Mesodermal cell (in vitro differentiated cells): ENCODE measurements around the gene DGKB.

Experiments used
- H3K27ac ChIP-seq: 2 replicates; pipeline ENCODE4 v1.7.0; 2013; ENCODE audit warnings: mild to moderate bottlenecking, low read depth, low read length, moderate library complexity; ENCODE audit not compliant: severe bottlenecking
- H3K36me3 ChIP-seq: 2 replicates; pipeline ENCODE4 v1.7.1; 2013; ENCODE audit warnings: mild to moderate bottlenecking, low read length, moderate library complexity; ENCODE audit not compliant: control insufficient read depth, insufficient read depth
- H3K4me1 ChIP-seq: one replicate; pipeline ENCODE4 v1.7.1; 2013; ENCODE audit warnings: mild to moderate bottlenecking, low read length; ENCODE audit not compliant: insufficient read depth, control insufficient read depth, poor library complexity, severe bottlenecking
- H3K4me3 ChIP-seq: 2 replicates; pipeline ENCODE4 v1.7.0; 2013; ENCODE audit warnings: low read length, control low read depth, mild to moderate bottlenecking; ENCODE audit not compliant: insufficient read depth, poor library complexity, severe bottlenecking; ENCODE audit errors: extremely low read depth
- H3K9me3 ChIP-seq: 2 replicates; pipeline ENCODE4 v1.7.1; 2013; ENCODE audit warnings: mild to moderate bottlenecking, low read length, moderate library complexity; ENCODE audit not compliant: control insufficient read depth
- WGBS, 2 experiments: methylation state at CpG; one replicate each; pipeline ENCODE4 v1.1.5; 2013; ENCODE audit warnings: missing lambda C conversion rate in 2 of 2; ENCODE audit not compliant: insufficient coverage in 2 of 2; 5-methylcytosine and 5-hydroxymethylcytosine counted together

The DGKB gene

DNA sequence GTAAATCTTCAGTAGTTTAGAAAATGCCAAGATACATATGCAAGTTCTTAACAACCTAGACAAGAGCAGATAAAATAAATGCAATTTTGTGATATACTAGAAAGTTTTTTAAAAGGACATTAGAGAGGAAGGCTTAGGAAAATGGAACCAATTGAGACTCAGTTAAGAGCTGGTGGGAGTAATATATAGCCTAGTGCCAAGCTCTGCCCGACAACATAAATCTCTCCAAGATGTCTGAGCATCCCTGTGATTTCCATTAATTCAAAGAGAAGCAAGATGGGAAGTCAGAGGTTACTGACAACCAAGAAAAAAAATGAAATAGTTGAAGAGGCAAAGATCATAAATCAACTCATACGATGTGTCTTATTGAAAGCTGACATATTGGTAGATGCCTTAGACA is 74.5 kb downstream of the DGKB start:
- 100% methylated on average over 1 of the region's 2 CpGs for WGBS, 2 experiments
- Histone ChIP-seq H3K27ac (no peak overlapping the region), H3K4me3 (no peak overlapping the region), H3K9me3 (no peaks in the 10 kb centered on the region), H3K36me3 (no peaks in the 10 kb centered on the region), H3K4me1 (no peaks in the 10 kb centered on the region)

DNA sequence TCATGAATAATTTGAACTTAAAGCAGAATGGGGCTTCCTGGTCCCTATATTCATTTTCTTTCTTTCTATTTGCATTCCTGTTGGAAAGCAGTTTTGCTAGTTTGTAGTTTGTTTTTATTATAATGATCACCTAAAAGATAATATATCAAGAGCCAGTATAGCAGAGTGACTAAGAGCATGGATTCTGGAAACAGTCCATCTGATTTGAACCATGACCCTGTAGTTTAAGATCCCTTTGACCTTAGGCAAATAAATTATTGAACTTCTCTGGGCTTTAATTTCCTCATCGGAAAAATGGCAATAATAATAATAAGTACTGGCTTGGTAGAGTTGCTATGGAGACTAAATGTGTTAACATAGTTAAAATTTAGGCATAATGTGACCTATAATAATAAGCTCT is 76.1 kb downstream of the DGKB start:
- H3K4me3 ChIP-seq: no peak overlapping the region
- H3K36me3 ChIP-seq: no peaks in the 10 kb centered on the region
- no peaks in the 10 kb centered on the region for H3K4me1 ChIP-seq
- H3K27ac ChIP-seq: no peak overlapping the region
- no peaks in the 10 kb centered on the region for H3K9me3 ChIP-seq
- no CpG with 5 or more reads among the region's 1 CpG for WGBS, 2 experiments

DNA sequence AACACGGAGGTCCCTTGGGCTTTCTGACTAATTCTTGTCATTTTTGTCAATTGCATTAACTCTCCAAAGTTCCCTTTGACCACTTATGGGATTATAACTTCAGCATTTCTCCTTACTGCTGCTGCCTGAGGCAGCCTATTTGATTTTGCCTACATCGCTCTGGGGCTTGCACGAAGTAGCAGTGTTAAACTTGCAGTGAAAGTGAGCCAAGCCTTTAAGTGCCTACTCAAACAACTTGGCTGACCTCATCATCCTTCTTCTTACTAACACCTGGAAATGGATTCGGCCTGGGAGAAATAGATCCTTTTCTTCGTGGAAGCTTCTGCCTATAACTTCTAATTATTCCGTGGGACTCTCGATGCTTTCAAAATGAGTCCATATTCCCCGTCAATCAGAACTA is 76.6 kb downstream of the DGKB start:
- 83 to 91% methylated on average over 7 to 8 of the region's 8 CpGs for WGBS, 2 experiments
- Histone ChIP-seq H3K4me3 (no peak overlapping the region), H3K9me3 (no peaks in the 10 kb centered on the region), H3K4me1 (no peaks in the 10 kb centered on the region), H3K27ac (no peak overlapping the region), H3K36me3 (no peaks in the 10 kb centered on the region)

DNA sequence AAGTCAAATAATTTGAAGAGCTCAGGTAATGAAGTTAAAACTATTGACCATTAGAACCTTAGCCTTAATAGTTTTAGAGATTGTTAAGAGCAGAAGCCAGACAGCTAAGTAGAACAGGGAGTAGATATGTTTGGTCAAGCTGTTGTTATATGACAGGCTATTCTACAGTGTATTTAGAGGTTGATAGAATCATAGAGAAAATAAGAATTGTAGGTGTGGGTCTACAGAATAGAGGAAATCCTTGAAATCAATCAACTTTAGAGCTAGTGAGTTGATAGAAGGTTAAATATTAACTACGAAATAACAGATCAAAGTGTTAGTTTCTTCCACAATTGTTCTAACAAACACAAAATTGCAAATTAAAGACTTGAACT is 80.1 kb downstream of the DGKB start:
- WGBS, 2 experiments: no CpG with 5 or more reads among the region's 1 CpG
- H3K27ac ChIP-seq: no peak overlapping the region
- H3K36me3 ChIP-seq: no peaks in the 10 kb centered on the region
- H3K4me3 ChIP-seq: no peak overlapping the region
- no peaks in the 10 kb centered on the region for H3K4me1 ChIP-seq
- H3K9me3 ChIP-seq: no peaks in the 10 kb centered on the region

DNA sequence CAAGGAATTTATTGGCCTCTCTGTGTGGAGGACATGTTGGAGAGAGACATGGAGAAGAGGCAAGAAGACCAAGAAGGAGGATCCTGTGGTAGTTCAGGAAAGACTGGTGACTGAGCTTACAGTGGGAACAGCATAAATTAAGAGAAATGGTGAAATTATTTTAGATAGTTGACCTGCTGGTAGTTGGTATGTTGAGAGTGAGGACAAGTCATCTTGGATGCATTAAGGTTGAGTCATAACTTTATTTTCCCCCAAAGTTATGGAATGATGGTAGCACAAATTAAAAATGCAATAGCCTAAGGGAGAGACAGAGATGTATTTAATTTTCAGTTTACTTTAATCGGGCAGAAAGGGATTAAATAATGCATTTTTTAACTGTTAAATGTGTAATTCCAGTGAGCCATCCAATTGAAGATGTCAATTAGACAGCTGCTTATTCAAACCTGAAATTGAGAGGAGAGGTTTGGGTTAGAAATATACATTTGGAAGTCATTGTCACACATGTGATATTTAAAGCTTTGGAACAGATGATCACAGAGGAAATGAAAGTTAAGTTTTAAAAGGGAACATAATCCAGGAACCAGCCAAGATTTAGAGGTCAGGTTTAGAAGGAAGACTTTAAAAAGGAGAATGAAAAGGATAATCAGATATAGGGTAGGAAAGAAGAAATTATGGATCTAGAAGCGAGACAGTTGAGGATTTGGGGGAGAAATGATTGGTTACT is 80.6 kb downstream of the DGKB start:
- no peaks in the 10 kb centered on the region for H3K4me1 ChIP-seq
- H3K27ac ChIP-seq: no peak overlapping the region
- H3K9me3 ChIP-seq: no peaks in the 10 kb centered on the region
- no peaks in the 10 kb centered on the region for H3K36me3 ChIP-seq
- 92 to 100% methylated on average over 2 of the region's 2 CpGs for WGBS, 2 experiments
- H3K4me3 ChIP-seq: no peak overlapping the region

DNA sequence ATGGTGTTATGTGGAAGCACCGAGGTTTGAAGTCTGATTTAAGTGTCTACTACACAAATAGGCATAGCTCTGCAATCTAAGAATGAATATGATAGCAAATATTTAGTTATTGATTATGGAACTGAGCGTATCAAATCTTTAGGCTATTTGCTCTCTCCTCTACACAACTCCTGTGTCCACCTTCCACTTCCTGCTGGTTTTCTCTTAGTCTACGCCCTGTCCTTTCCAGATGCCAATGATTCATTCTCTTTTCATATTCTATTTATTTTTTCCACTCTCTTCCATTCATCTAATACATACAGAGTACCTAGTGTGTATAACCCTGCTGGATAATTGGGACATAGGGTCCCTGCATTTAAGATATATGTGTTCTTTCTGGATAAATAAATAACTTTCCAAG is 83.7 kb downstream of the DGKB start:
- H3K27ac ChIP-seq: no peak overlapping the region
- H3K4me3 ChIP-seq: no peak overlapping the region
- no peaks in the 10 kb centered on the region for H3K36me3 ChIP-seq
- H3K4me1 ChIP-seq: no peaks in the 10 kb centered on the region
- H3K9me3 ChIP-seq: no peaks in the 10 kb centered on the region
- 85% methylated on average over 2 of the region's 3 CpGs; no CpG with 5 or more reads in 1 of the 2 experiments for WGBS, 2 experiments

DNA sequence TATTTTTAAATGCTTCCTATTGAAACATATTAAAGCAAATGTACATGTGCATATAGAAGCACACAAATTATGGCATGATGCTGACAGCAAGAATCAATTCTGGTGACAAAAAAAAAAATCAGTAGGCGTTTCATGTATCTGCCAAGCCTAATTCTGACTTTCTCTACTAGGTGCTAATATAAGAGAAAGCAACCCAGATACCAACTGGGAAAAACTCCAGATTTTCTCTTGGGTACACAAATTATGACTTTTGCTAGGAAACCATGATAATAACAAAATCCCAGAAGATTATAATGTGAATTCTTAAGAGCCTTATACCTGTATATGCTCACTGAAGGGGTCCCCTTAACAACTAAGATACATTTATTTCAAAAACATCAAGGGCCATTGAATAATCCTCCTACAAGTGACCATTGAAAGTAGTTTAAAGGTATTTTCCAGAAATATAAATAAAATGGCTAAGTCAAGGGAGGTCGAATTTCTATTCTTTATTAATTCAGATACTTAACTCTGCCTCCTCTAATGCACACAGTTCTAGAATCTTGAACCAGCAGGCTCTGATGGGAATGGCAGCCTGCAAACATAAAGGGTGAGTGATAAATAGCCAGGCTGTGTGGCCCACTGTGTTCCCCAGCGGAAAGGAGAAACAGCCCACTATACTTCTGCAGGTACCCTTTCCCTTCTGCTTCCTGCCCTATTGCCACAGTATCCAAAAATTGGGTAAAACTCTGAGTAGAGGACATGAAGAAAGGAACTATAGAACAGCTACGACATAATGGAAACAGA is 84.5 kb downstream of the DGKB start:
- 100% methylated on average over 1 of the region's 4 CpGs; no CpG with 5 or more reads in 1 of the 2 experiments for WGBS, 2 experiments
- H3K4me1 ChIP-seq: no peaks in the 10 kb centered on the region
- no peak overlapping the region for H3K4me3 ChIP-seq
- H3K9me3 ChIP-seq: no peaks in the 10 kb centered on the region
- no peaks in the 10 kb centered on the region for H3K36me3 ChIP-seq
- H3K27ac ChIP-seq: no peak overlapping the region

DNA sequence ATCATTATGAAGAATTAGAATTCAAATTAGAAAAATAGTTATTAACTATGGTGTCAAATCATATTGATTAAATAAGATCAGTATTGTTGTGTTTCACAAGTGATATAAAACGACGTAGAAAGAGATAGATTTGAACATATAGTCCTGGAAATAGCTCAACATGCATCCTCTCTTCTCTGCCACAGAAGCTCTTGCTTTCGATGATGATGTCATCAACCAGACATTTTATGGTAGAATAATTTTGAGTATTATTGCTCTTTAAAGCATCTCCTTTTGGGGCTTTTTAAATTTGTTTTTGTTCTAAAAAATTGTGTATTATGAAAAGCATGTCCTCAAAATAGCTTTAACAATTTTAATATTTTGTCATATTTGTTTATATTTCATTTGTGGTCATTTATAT is 95.0 kb downstream of the DGKB start:
- Histone ChIP-seq H3K9me3 (no peaks in the 10 kb centered on the region), H3K4me3 (no peak overlapping the region), H3K36me3 (no peaks in the 10 kb centered on the region), H3K4me1 (no peaks in the 10 kb centered on the region), H3K27ac (no peak overlapping the region)
- WGBS, 2 experiments: 100% methylated on average over 2 of the region's 3 CpGs; no CpG with 5 or more reads in 1 of the 2 experiments

DNA sequence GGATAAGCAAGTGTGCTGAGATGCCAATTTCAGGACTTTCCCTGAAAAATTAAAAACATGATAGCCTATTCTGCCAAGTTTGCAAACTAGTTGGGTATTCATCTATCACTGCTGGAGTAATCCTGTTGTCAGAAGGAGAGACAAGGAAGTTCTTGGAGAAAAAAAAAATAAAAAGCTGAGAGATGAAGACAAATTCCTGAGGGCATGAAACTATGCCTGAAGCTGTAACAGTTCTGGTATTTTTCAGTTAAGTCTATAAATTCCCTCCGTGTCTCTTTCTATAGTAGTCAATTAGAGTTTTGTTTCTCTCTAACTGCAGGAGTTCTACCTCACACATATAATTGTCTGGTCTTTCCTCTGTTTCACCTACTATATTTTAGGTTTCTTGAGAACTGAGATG is 95.7 kb downstream of the DGKB start:
- no peaks in the 10 kb centered on the region for H3K36me3 ChIP-seq
- no peak overlapping the region for H3K27ac ChIP-seq
- no peak overlapping the region for H3K4me3 ChIP-seq
- no peaks in the 10 kb centered on the region for H3K4me1 ChIP-seq
- no CpG with 5 or more reads among the region's 1 CpG for WGBS, 2 experiments
- no peaks in the 10 kb centered on the region for H3K9me3 ChIP-seq

DNA sequence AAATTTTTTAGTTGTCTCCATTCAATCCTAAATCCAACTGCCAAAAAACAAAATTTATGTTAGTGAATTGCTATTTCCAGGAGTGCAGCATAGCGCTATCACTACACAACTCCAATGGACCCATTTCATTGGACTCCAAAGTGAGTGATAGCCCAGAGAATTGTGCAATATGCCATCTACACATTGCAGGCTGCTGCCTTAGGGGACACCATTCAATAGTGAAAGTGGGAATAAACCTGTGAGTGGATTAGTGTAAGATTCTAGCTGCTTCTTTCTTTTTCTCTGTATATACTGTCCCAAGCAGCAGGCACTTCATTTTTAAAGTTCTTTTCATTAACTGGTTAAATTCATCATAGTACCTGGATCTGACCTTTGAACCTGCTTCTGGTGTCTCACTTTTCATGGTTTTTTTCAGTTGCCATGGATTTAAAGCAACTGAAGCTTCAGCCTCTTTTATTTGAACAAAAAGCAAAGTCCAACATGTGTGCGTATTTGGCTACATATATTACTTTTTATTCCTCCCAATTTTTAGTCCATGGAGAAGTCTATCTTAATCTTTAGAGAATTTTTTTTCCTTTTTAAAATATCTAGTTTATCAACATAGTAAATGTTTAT is 97.3 kb downstream of the DGKB start:
- WGBS, 2 experiments: 80% methylated on average over 2 of the region's 2 CpGs; no CpG with 5 or more reads in 1 of the 2 experiments
- H3K4me3 ChIP-seq: no peak overlapping the region
- no peaks in the 10 kb centered on the region for H3K9me3 ChIP-seq
- H3K4me1 ChIP-seq: no peaks in the 10 kb centered on the region
- no peaks in the 10 kb centered on the region for H3K36me3 ChIP-seq
- H3K27ac ChIP-seq: no peak overlapping the region

DNA sequence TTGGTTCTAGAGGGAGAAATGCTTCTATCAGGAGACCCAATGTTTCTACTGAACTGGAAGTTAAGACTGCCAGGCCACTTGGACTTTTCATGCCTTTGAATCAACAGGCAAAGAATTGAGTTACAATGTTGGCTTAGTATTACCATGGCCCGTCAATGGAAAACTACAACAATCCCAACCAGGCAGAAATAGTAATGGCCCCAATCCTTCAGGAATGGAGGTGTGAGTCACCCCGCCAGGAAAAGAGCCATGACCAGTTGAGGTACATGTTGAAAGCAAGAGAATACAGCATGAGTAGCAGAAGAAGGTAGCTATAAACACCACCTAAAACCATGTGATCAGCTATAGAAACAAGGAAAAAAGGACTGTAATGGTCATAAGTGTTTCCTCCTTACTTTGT is 101.9 kb downstream of the DGKB start:
- WGBS, 2 experiments: no CpG with 5 or more reads among the region's 2 CpGs
- H3K9me3 ChIP-seq: no peaks in the 10 kb centered on the region

More for the DNA sequence above, 101.9 kb downstream of the DGKB start:
- no peaks in the 10 kb centered on the region for H3K4me1 ChIP-seq
- H3K36me3 ChIP-seq: no peaks in the 10 kb centered on the region
- H3K27ac ChIP-seq: no peak overlapping the region
- H3K4me3 ChIP-seq: no peak overlapping the region
